SKM-1 (cell line): ENCODE results near the gene MPL.
A peak's percentile ranks its signal among the peaks of the same experiment; 100 is the strongest.
"Not testable (repeated sequence)": the region's sequence is repeated elsewhere in the genome, so short reads cannot be mapped to it uniquely, and the experiment has no call there.

Experiments used
- DNase-seq: peaks from one replicate; lab custom pipeline; 2025; ENCODE audit not compliant: unreplicated experiment; lab: John Stamatoyannopoulos, UW

MPL gene

DNA sequence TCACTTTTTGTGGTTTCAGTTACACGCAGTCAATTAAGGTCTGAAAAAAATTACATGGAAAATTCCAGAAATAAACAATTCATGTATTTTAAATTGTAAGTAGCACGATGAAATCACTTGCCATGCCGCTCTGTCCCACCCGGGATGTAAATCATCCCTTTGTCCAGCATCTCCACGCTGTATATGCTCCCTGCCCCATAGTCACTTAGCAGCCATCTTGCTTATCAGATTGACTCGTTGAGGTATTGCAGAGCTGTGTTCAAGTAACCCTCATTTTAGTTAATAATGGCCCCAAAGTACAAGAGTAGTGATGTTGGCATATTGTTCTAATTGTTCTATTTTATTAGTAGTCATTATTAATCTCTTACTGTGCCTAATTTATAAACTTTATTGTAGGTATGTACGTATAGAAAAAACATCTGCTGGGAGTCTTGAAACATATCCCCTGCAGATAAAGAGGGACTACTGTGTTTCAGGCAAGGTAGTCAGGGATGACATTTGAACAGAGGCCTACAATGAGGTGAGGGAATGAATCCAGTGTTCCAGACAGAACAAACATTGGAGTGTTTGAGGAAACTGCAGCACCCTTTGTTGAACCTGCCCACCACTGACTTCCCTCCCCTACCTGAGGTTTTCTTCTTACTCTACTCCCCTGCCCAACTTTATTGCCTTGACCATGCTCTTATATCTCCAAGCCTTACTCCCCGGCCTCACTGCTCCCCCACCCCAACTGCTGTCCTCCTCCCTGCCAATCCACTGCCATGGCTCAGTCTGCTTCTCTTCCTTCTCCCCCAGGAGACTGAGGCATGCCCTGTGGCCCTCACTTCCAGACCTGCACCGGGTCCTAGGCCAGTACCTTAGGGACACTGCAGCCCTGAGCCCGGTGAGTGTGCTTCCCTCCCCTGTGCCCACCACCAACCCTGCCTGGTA lies 14.1 kb downstream of the MPL start:
- DNase-seq, result no peak

DNA sequence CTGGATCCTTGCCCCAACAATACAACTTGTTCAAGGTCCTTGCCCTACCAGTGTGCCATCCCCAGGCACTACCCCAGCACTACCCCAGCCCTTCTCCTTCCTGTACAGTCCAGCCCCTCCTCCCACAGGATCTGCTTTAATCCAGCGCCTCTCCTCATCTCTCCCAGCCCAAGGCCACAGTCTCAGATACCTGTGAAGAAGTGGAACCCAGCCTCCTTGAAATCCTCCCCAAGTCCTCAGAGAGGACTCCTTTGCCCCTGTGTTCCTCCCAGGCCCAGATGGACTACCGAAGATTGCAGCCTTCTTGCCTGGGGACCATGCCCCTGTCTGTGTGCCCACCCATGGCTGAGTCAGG lies 14.7 kb downstream of the MPL start:
- no peak for DNase-seq

DNA sequence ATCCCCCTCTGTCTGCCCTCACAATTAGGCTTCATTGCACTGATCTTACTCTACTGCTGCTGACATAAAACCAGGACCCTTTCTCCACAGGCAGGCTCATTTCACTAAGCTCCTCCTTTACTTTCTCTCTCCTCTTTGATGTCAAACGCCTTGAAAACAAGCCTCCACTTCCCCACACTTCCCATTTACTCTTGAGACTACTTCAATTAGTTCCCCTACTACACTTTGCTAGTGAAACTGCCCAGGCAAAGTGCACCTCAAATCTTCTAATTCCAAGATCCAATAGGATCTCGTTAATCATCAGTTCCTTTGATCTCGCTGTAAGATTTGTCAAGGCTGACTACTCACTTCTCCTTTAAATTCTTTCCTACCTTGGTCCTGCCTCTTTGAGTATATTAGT lies 15.3 kb downstream of the MPL start:
- peak; percentile 12 for DNase-seq

DNA sequence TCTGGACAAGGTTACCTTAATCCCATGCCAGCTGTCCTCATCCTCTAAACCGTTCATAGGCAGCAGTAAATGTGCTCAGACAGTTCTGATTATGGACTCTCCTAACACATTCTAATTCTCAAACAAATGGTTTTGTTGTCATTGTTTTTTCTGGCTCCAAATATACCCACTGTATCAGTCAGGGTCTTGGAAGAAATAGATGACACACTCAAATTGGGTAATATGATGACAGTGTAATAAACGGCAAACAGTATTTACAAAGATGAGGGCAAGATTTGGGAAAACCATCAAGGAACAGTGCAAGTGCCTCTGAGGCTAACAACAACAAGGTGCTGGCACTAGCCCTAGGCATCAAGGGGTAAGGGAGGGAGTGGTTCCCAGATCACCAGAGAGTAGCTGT lies 16.9 kb downstream of the MPL start:
- no peak for DNase-seq

DNA sequence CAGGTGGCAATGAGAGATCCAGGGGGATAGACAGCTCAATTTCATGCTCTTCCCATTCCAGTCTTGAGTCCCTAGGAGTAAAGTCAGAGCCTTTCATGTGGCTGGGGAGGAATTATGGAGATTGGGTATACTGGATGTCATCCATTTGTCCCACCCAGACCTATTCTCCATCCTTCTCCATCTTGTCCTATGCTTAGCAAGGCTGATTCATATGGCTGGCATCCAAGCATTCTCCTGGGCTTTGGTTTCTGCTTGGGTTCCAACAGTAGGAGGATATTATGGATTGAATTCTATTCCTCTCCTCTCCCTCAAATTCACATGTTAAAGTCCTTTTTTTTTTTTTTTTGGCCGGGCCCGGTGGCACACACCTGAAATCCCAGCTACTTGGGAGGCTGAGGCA lies 17.3 kb downstream of the MPL start:
- DNase-seq, result no peak

DNA sequence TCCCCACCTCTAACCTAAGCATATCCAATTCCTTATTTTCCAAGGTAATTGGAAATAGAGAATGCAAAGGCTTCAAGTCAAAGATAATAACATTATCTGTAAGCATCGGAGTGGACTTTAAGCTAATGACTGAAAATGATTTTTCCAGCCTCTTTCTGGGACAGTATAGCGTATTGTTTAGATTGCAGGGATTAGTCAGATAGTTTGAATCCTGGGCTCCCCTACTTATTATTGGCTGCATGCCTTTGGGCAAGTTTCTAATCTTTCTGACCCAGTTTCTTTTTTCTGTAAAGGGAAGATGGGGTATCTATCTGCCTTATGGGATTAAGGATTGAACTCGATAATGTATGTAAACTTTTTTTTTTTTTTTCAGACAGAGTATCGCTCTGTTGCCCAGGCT lies 19.6 kb downstream of the MPL start:
- DNase-seq, result no peak

DNA sequence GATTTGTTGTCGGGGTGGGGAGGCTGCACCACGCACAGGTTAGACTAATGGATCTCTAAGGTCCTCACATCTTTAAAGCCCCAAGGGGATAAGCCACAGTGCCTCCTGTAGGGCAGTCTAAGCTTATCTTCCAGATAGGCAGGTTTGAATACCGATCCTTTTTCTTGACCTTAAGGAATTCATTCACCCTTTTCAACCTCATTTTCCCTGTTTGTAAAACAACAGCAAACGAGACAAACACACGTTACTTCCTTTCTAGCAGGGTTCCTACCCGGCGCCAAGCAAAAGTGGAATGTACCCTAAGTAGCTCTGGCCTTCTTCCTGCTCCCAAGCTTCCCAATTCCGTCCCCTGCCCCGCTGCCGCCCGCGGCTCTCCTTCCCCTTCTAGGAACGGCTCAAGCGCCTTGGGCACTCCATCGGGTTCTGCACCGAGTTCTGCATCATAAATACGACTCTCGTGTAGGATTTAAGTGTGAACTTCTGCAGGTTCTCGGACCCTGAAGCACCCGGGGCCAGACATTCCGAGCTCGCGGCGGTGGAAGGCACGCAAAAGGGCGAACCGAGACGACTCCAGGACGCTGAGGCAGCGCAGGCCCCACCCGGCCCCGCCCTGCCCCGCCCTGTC lies 20.6 kb downstream of the MPL start:
- DNase-seq, result peak; percentile 55

DNA sequence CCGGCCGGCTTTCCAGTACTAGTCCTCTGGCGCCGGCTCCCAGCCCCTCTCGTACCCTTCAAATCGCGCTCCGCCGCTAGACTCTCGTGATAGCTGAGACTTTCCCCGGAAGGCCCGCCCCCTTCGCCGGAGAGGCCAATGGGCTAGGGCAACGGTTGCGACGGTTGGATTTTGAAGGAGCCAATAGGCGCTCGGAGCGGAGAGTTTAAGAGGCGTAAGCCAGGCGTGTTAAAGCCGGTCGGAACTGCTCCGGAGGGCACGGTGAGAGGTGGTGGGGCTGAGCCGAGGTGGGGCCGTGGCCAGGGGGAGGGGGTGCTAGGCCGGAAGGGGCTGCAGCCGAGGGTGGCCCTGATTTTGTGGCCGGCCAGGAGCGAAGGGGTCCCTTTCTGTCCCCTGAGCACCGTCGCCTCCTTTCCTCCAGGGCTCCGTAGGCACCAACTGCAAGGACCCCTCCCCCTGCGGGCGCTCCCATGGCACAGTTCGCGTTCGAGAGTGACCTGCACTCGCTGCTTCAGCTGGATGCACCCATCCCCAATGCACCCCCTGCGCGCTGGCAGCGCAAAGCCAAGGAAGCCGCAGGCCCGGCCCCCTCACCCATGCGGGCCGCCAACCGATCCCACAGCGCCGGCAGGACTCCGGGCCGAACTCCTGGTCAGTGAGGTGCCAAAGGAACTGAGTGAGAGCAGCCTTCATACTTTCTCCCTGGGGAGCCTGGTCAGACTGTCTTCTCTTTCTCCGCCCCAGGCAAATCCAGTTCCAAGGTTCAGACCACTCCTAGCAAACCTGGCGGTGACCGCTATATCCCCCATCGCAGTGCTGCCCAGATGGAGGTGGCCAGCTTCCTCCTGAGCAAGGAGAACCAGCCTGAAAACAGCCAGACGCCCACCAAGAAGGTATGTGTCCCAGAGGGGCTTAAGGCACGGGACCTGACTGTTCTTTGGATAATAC lies 21.4 kb downstream of the MPL start, which contains the start of gene CDC20:
Gene CDC20 (plus strand): TSS at position 236 of the 948 bp plus-strand sequence. CDS start 235 bp downstream, at position 471.
- DNase-seq, result peak; percentile 91

DNA sequence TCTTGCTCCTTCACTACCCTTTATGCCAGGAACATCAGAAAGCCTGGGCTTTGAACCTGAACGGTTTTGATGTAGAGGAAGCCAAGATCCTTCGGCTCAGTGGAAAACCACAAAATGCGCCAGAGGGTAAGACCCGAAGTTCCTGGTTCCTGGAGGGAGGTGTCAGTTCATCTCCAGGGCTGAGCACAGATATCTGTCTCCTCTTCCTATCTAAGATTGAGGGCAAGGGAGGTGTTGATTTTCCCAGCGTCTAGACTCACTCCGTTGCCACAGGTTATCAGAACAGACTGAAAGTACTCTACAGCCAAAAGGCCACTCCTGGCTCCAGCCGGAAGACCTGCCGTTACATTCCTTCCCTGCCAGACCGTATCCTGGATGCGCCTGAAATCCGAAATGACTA lies 22.1 kb downstream of the MPL start:
- DNase-seq, result no peak

DNA sequence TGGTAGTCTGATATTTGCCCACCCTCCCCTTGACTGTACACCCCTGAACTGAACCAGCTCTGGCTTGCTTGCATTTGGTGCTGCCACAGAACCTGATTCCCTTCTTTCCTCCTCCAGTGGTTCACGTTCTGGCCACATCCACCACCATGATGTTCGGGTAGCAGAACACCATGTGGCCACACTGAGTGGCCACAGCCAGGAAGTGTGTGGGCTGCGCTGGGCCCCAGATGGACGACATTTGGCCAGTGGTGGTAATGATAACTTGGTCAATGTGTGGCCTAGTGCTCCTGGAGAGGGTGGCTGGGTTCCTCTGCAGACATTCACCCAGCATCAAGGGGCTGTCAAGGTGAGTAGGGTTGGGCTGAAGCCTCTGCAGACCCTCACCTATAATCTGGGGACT lies 23.0 kb downstream of the MPL start:
- DNase-seq, result no peak

DNA sequence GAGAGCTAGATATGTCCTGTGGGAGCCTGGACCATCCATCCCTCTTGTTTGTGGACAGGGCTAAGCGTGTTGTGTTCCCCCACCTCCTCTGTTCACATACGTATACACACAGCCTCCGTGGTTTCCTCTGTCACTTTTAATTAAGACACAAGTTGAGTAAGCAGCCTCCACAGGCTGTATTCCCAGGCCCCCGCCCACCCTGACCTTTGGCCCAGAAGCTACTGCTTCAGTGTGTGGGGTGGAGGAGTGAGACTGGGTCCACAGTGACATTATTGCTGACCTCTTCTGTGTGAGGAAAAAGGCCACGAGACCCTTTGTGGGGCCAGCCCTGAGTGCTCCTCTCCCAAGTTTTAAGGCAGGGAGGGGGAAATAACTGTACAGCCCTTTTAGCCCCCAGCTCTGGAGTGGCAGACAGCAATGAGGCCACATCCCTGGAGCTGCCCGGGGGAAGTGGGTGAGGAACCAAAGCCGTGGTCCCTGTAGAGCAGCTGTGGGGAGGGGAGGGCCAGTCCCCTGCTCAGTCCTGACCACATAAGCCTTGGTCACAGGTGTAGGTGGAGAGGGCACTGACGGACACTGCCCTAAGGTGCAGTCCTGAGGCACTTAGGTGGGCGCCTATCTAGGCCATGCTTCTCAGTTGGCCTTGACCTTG lies 25.8 kb downstream of the MPL start:
- no peak for DNase-seq

DNA sequence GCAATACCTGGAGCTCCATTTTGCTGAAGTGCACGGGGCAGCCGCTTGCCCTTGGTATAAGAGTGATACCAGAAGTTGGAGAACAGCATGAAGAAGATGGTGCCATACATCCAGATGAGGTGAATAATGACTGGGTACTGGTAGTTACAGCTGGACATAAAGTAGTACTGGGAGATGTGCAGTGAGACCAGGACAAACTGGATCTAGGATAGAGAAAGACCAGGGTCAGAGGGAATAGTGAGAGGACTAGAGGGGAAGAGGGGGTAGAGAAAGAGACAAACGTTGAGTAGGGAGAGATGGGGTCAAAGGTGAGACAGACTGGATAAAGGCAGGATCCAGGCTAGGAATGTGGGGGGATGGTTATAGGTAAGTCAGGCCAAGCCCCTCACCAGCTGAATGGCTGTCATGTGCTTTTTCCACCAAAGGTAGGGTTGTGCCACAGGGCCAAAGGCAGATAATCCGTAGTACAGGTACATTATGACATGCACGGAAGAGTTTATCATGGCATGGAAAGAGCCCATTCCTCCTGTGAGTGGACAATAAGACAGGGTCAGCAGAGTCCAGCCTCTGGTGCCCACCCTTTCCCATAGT lies 26.4 kb downstream of the MPL start:
- no peak for DNase-seq

DNA sequence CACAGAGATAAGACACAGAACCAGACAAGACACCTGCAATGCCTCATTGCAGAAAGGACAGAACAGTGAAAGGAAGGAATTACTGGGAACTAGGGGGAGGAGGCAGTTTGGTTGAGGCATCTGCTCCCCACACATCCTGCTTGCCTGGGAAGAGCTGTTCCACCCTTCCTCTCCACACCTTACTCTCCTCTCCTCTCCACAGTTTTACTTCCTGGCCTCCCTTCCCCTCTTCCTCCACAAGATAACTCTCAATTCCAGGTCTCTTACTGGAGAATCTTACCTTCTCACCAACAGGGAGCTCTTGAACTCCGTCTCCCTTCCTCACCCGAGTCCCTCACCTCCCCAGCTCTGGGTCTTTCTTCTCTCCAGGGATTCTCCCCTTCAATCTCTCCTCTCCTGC lies 28.1 kb downstream of the MPL start:
- no peak for DNase-seq

DNA sequence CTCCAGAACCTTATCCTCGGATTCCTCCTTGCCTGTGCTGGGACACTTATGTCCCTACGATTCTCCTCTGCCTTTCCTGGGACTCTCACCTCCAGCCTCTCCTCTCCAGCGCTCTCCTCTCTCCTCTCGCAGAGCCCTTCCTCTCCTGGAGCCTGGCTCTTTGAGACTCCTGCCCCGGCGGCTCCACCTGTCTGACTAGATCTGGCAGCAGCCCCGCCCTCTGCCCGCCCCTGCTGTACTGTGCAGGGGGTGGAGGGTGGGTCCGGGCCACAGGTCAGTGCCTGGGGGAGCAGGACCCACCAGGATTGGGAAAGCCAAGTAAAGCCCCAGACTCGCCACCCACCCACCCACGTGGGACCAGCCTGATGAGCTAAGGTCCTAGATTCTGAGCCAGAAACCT lies 28.6 kb downstream of the MPL start:
- DNase-seq, result no peak

DNA sequence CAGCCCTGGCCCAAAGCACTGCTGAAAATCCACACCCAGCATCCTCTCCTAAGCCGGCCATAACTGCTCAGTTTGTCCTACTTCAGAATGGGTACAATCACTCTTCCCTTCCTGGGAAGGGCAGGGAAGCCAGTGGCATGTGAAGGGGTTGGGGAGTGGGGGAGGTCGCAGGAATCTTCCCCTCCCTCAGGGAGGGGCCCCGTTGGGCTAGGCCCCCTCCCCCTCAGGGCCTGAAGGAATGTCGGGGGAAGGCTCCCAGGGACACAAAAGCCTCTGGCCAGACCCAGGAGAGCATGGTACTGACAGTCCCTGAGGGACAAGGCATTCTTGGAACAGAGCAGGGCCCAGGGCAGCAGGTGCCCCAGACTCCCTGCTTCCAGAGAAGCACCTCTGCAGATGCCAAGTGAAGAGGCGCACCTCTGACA lies 29.0 kb downstream of the MPL start:
- no peak for DNase-seq

DNA sequence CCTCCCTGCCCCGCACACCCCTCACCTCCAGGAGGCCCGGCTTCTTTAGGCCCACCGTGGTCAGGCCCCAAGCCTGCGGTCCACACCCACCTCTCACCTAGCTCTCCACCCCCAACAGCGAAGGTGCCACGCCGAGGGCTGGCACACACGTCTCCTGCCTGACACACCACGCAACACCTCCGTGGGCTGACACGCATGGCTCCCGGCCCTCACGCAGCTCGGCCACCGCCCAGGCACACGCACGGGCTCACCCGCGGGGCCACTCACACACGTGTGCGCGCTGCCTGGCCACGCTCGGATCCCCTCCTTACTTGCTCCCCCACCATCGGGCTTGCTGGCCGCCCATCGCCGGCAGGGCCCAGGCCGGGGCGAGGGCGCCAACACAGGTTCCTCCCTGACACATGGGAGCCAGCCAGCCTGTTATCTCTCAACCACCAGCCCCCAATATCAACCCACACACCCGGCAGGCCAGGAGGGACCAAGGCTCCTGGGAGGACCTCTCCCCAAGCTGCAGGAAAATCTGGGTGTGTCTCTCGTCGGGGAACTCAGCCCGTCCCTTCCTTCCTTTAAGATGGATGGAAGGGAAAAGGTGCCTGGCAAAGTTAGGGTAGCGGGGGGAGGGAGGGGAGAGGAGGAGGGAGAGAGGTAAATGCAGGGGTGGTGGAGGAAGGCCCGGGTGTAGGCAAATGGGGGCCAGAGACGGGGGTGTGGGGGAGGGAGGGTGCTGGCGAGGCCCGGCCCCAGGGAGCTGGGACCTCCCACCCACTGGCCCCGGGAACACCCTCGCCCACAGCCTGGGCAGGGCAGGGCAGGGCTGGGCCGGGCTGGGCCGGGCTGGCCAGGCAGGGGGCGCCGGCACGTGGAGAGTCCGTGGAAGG lies 29.6 kb downstream of the MPL start:
- DNase-seq, result no peak

DNA sequence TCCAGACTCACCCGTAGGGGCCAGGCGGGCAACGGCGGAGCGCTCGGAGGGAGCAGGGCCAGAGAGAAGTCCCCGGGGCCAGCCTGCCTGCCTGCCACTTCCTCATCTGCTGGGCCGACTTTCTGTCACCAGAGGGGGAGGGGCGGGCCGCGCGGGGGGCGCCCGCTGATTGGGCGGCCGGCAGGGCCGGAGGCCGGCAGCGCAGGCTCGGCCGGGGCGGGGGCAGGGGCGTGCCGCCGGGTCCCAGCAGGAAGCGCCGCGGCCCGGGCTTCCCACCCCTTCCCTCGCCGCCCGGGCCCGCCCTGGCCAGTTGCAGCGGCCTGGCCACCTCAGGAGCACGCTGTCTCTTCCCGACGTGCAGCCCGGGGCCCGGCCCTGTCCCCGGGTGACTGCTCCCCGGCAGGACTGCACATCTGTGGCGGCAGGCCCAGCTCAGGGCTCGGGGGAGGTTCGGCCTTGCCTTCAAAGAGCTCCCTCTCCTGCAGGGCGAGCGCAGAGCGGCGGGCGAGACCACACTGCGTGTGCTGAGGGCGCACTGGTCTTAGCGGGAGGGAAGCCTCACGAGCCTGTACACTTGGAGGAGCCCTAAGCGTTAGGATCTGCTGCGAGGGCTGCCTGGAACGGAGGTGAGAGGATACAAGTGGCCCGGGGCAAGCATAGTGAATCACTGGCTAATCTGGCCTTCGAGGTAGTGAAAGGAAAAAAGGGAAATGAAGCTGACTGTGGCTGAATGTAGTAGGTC lies 30.5 kb downstream of the MPL start, which contains the start of gene ELOVL1:
Gene ELOVL1 (minus strand): TSS at position 108 of the 742 bp plus-strand sequence. CDS start 2,402 bp downstream, outside the sequence.
- peak; percentile 87 for DNase-seq

DNA sequence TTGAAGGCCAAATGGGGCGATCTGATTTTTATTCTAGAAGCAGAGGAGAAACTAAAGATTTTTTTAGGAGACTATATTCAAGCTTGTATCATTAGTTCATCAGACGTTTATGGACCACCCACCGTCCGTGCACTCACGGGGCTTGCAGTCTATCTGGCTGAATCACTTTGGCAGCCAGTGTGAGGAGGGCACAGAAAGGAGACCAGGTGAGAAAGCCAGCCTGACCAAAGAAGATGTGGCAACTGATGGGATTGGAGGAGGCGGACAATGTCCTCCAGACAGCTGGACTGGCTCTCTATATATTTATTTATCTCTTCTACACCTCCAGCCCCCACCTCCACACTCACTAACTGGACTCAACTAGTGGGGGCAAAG lies 31.0 kb downstream of the MPL start:
- no peak for DNase-seq

DNA sequence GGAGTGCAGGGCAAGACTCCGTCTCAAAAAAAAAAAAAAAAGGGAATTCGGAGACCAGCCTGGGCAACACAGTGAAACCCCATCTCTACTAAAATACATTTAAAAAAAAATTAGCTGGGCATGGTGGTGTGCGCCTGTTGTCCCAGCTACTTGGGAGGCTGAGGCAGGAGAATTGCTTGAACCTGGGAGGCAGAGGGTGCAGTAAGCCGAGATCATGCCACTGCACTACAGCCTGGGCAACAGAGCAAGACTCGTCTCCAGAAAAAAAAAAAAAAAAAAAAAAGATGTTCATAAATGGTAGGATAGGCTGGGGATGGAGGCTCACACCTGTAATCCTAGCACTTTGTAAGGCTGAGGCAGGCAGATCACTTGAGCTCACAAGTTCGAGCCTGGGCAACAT lies 32.2 kb downstream of the MPL start:
- DNase-seq, result not testable (repeated sequence)
